Mesenchymal stem cell (in vitro differentiated cells and primary cell): Measurements from ENCODE around the gene PLVAP.

Experiments
- DNase-seq: peaks from one replicate; pipeline ENCODE4 v3.0.0-alpha.2; 2013
- H2AFZ ChIP-seq: one replicate; pipeline ENCODE4 v1.6.1; 2013; ENCODE audit warnings: low read depth, mild to moderate bottlenecking, control low read depth, inconsistent platforms, low read length, moderate library complexity
- H2AK5ac ChIP-seq: 2 replicates; pipeline ENCODE4 v1.6.1; 2013; ENCODE audit warnings: low read length, moderate library complexity, mild to moderate bottlenecking, inconsistent platforms; ENCODE audit not compliant: severe bottlenecking
- H2BK120ac ChIP-seq: one replicate; pipeline ENCODE4 v1.6.1; 2013; ENCODE audit warnings: low read depth, mild to moderate bottlenecking, inconsistent platforms, low read length, moderate library complexity
- H2BK12ac ChIP-seq, 2 experiments: one replicate each; pipeline ENCODE4 v1.6.1; 2013; ENCODE audit warnings: inconsistent platforms in 2 of 2, low read length in 2 of 2, mild to moderate bottlenecking in 2 of 2, moderate library complexity in 2 of 2, control low read depth in 1 of 2
- H2BK15ac ChIP-seq: one replicate; pipeline ENCODE4 v1.6.1; 2013; ENCODE audit warnings: mild to moderate bottlenecking, low read depth, inconsistent platforms; ENCODE audit not compliant: poor library complexity, severe bottlenecking
- H2BK5ac ChIP-seq: 2 replicates; pipeline ENCODE4 v1.6.1; 2013; ENCODE audit warnings: low read depth, mild to moderate bottlenecking, low read length, control low read depth, inconsistent platforms; ENCODE audit not compliant: poor library complexity, severe bottlenecking
- H3K14ac ChIP-seq, 2 experiments: one replicate each; pipeline ENCODE4 v1.6.1; 2013; ENCODE audit warnings: inconsistent platforms in 2 of 2, low read length in 2 of 2, control low read depth in 1 of 2, mild to moderate bottlenecking in 1 of 2, moderate library complexity in 1 of 2
- H3K18ac ChIP-seq, 2 experiments: one replicate each; pipeline ENCODE4 v1.6.1; 2013; ENCODE audit warnings: inconsistent platforms in 2 of 2, low read length in 2 of 2, control low read depth in 1 of 2, low read depth in 1 of 2, mild to moderate bottlenecking in 1 of 2
- H3K23ac ChIP-seq, 2 experiments: one replicate each; pipeline ENCODE4 v1.6.1; 2013; ENCODE audit warnings: inconsistent platforms in 2 of 2, low read length in 2 of 2, mild to moderate bottlenecking in 2 of 2, moderate library complexity in 2 of 2, control low read depth in 1 of 2
- H3K27ac ChIP-seq: 2 replicates; pipeline ENCODE4 v1.5.1; 2013; ENCODE audit warnings: mild to moderate bottlenecking, moderate library complexity, low read length, control low read depth, inconsistent platforms; ENCODE audit not compliant: poor library complexity, severe bottlenecking
- H3K27me3 ChIP-seq, 2 experiments: 2 replicates each; pipeline versions ENCODE4 v1.6.1 to v1.7.0; 2013; ENCODE audit warnings: low read length in 2 of 2, mild to moderate bottlenecking in 2 of 2, moderate library complexity in 2 of 2, control low read depth in 1 of 2, inconsistent platforms in 1 of 2; ENCODE audit not compliant: control insufficient read depth in 1 of 2, insufficient read depth in 1 of 2
- H3K36me3 ChIP-seq, 2 experiments: 2 replicates each; pipeline versions ENCODE4 v1.6.1 to v1.7.0; 2013; ENCODE audit warnings: low read length in 2 of 2, control low read depth in 1 of 2, inconsistent platforms in 1 of 2, low read depth in 1 of 2, mild to moderate bottlenecking in 1 of 2; ENCODE audit not compliant: insufficient read depth in 2 of 2, control insufficient read depth in 1 of 2
- H3K4ac ChIP-seq, 2 experiments: one replicate each; pipeline ENCODE4 v1.6.1; 2013; ENCODE audit warnings: inconsistent platforms in 2 of 2, low read length in 2 of 2, mild to moderate bottlenecking in 2 of 2, moderate library complexity in 2 of 2, control low read depth in 1 of 2, low read depth in 1 of 2
- H3K4me1 ChIP-seq: 2 replicates; pipeline ENCODE4 v1.6.1; 2013; ENCODE audit warnings: low read depth, low read length, control low read depth; ENCODE audit not compliant: control insufficient read depth, insufficient read depth
- H3K4me2 ChIP-seq: 2 replicates; pipeline ENCODE4 v1.6.1; 2013; ENCODE audit warnings: low read length, mild to moderate bottlenecking, inconsistent platforms; ENCODE audit not compliant: poor library complexity, severe bottlenecking
- H3K4me3 ChIP-seq, 2 experiments: 2 replicates each; pipeline versions ENCODE4 v1.5.1 to v1.7.0; 2013; ENCODE audit warnings: low read length in 2 of 2, mild to moderate bottlenecking in 2 of 2, control low read depth in 1 of 2, low read depth in 1 of 2; ENCODE audit not compliant: insufficient read depth in 1 of 2
- H3K79me1 ChIP-seq: replicated peaks from 2 replicates; pipeline ENCODE4 v1.6.1; 2013; ENCODE audit warnings: mild to moderate bottlenecking, control low read depth, low read length, inconsistent platforms; ENCODE audit not compliant: poor library complexity, severe bottlenecking
- H3K9ac ChIP-seq: 2 replicates; pipeline ENCODE4 v1.7.0; 2013; ENCODE audit warnings: mild to moderate bottlenecking, low read length, moderate library complexity
- H3K9me3 ChIP-seq: 2 replicates; pipeline ENCODE4 v1.7.0; 2013; ENCODE audit warnings: mild to moderate bottlenecking, low read length; ENCODE audit not compliant: control insufficient read depth
- H4K8ac ChIP-seq: one replicate; pipeline ENCODE4 v1.6.1; 2013; ENCODE audit warnings: inconsistent platforms, mild to moderate bottlenecking, low read length, moderate library complexity
- H4K91ac ChIP-seq: one replicate; pipeline ENCODE4 v1.6.1; 2013; ENCODE audit warnings: mild to moderate bottlenecking, low read length, inconsistent platforms
- WGBS: methylation state at CpG from one replicate; pipeline ENCODE4 v1.1.7; 2013; ENCODE audit warnings: mixed read lengths; 5-methylcytosine and 5-hydroxymethylcytosine counted together

PLVAP gene

DNA sequence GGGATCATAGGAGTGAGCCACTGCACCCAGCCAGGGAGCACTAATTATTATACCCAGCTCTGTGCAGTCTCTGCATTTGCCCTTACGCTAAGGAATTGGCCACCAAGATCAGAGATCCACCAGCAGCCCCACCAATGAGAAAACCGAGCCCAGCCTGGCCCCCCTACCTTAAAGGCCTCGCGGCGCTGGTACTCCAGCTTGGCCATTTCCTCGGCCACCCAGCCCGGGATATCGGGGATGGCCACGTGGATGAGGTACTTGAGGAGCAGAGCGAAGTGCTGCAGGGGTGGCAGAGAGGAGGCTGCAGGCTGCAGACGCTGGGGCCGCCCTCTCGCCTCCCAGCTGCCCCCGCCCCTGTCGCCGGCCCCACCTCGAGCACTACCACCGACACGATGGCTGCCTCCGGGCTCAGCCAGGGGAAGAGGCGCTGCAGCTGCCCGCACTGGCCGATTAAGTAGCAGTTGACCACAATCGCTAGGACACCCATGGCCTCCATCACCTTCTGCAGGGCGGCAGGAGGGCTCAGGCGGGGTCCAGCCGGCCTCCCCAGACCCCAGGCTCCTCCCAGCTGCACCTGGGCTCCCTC, 50.0 kb downstream of the PLVAP start:
- Histone ChIP-seq H3K4ac (no peak overlapping the region), H4K91ac (no peak overlapping the region), H3K36me3 (peaks cover 21 to 53% of the 10 kb centered on the region in 2 experiments), H3K4me2 (no peak overlapping the region), H2BK15ac (no peak overlapping the region), H3K4me1 (peaks cover 38% of the 10 kb centered on the region), H2BK120ac (no peak overlapping the region), H3K14ac (no peak overlapping the region), H3K9me3 (no peaks in the 10 kb centered on the region), H3K79me1 (peaks cover 7% of the 10 kb centered on the region), H3K9ac (no peak overlapping the region), H3K27ac (peak overlapping the region; percentile 20), H2BK5ac (no peak overlapping the region), H2AK5ac (no peak overlapping the region), H2AFZ (no peak overlapping the region), H2BK12ac (no peak overlapping the region), H3K23ac (no peak overlapping the region), H3K4me3 (no peak overlapping the region), H3K27me3 (no peaks in the 10 kb centered on the region), H4K8ac (no peak overlapping the region), H3K18ac (no peak overlapping the region)
- WGBS = 84% methylated on average over 27 of the region's 27 CpGs
- DNase-seq = no peak

DNA sequence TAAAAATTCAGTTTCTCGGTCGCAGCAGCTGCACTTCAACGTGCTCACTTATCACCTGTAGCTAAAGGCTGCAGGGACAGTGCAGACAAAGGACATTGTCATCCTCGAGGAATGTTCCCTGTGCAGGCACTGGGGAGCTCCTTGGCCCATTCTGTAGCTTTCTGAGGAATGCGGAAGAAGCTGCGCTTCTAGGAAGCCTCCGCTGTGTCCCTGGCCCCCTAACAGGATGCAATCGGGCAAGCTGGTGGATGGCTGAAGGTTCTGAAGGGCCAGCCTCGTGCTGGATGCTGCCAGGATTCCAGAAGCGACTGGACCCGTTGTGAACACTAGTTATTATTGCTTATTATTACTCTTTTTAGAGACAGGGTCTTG, 50.6 kb downstream of the PLVAP start:
- H3K18ac ChIP-seq = no peak overlapping the region
- no peak overlapping the region for H3K4ac ChIP-seq
- no peak overlapping the region for H3K14ac ChIP-seq
- H2BK15ac ChIP-seq = no peak overlapping the region
- peak overlapping the region; percentile 23 for H3K4me2 ChIP-seq
- H3K9ac ChIP-seq = no peak overlapping the region
- no peak overlapping the region for H4K8ac ChIP-seq
- H3K4me1 ChIP-seq = peaks cover 41% of the 10 kb centered on the region
- no peak overlapping the region for H3K4me3 ChIP-seq
- no peak overlapping the region for H2BK5ac ChIP-seq
- peaks cover 27 to 59% of the 10 kb centered on the region in 2 experiments for H3K36me3 ChIP-seq
- H2BK120ac ChIP-seq = no peak overlapping the region
- H4K91ac ChIP-seq = no peak overlapping the region
- no peaks in the 10 kb centered on the region for H3K9me3 ChIP-seq
- H2AFZ ChIP-seq = no peak overlapping the region
- H3K27ac ChIP-seq = peak overlapping the region; percentile 50
- no peak overlapping the region for H2AK5ac ChIP-seq
- 92% methylated on average over 11 of the region's 11 CpGs for WGBS
- H2BK12ac ChIP-seq = no peak overlapping the region
- no peak overlapping the region for H3K23ac ChIP-seq
- no peaks in the 10 kb centered on the region for H3K27me3 ChIP-seq
- H3K79me1 ChIP-seq = peaks cover 11% of the 10 kb centered on the region
- DNase-seq = no peak

DNA sequence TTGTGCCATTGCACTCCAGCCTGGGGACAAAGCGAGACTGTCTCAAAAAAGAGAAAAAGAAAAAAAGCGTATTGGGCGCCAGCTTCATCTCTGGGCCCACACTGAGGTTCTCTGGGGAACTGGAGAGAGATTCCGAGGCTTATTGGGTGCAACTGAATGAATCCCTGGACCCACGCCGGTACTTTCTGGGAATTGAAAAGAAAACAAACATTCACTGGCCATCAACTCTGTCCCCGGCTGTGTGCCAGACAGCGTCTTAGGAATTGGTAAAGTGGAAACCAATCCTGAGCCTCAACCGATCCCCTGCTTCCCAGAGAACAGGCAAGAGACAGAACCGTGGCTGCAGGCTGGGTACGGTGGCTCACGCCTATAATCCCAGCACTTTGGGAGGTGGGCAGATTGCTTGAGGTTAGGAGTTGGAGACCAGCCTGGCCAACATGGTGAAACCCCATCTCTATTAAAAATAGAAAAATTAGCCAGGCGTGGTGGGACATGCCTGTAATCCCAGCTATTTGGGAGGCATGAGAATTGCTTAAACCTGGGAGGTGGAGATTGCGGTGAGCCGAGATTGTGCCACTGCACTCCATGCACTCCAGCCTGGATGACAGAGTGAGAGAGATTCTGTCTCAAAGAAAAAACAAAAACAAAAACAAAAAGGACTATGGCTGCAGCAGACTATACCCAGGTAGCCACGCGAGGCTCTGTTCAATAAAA, 51.1 kb downstream of the PLVAP start:
- H3K23ac ChIP-seq = no peak overlapping the region
- H2BK15ac ChIP-seq = no peak overlapping the region
- no peak overlapping the region for H3K4me3 ChIP-seq
- H3K27me3 ChIP-seq = no peaks in the 10 kb centered on the region
- no peak overlapping the region for H2AFZ ChIP-seq
- H2AK5ac ChIP-seq = no peak overlapping the region
- no peak overlapping the region for H3K4ac ChIP-seq
- DNase-seq = no peak
- no peak overlapping the region for H2BK5ac ChIP-seq
- peaks cover 30 to 62% of the 10 kb centered on the region in 2 experiments for H3K36me3 ChIP-seq
- WGBS = 95% methylated on average over 14 of the region's 17 CpGs
- H2BK120ac ChIP-seq = no peak overlapping the region
- H3K4me2 ChIP-seq = peak overlapping the region; percentile 23
- peaks cover 13% of the 10 kb centered on the region for H3K79me1 ChIP-seq
- peak overlapping the region; percentile 50 for H3K27ac ChIP-seq
- H3K18ac ChIP-seq = no peak overlapping the region
- H4K8ac ChIP-seq = no peak overlapping the region
- H3K9ac ChIP-seq = no peak overlapping the region
- H3K9me3 ChIP-seq = no peaks in the 10 kb centered on the region
- H4K91ac ChIP-seq = no peak overlapping the region
- no peak overlapping the region for H3K14ac ChIP-seq
- H3K4me1 ChIP-seq = peaks cover 42% of the 10 kb centered on the region
- no peak overlapping the region for H2BK12ac ChIP-seq

- Histone ChIP-seq H4K91ac (no peak overlapping the region), H3K4me2 (no peak overlapping the region), H3K23ac (no peak overlapping the region), H3K4ac (no peak overlapping the region), H3K4me1 (peaks cover 40% of the 10 kb centered on the region), H3K14ac (no peak overlapping the region), H4K8ac (no peak overlapping the region), H2AK5ac (no peak overlapping the region), H3K36me3 (peaks cover 31 to 62% of the 10 kb centered on the region in 2 experiments), H3K9ac (no peak overlapping the region), H3K27ac (no peak overlapping the region), H2BK15ac (no peak overlapping the region), H3K18ac (no peak overlapping the region), H2BK5ac (no peak overlapping the region), H3K4me3 (no peak overlapping the region), H2BK120ac (no peak overlapping the region), H3K27me3 (no peaks in the 10 kb centered on the region), H2BK12ac (no peak overlapping the region), H3K79me1 (peaks cover 17% of the 10 kb centered on the region), H2AFZ (no peak overlapping the region), H3K9me3 (no peaks in the 10 kb centered on the region)
- no peak for DNase-seq
- WGBS = 96% methylated on average over 20 of the region's 20 CpGs
Observed at GRCh38 chr19:17325133-17325532, 52.0 kb downstream of the PLVAP start.
